Activated T-cell treated with anti-CD3 and anti-CD28 coated beads, Interleukin-2, amount 50 U/mL, for 24 hours (primary cell): ENCODE results near the gene CHP2.
"Not testable (repeated sequence)": the region's sequence is repeated elsewhere in the genome, so short reads cannot be mapped to it uniquely, and the experiment has no call there.

Experiments
- DNase-seq: peaks from one replicate; pipeline ENCODE4 v3.0.0-alpha.2; 2020
- H3K27ac Mint-ChIP-seq: 2 replicates; pipeline ENCODE4 v1.8.0; 2020; ENCODE audit warnings: mild to moderate bottlenecking, mixed read lengths
- H3K27me3 Mint-ChIP-seq: 2 replicates; pipeline ENCODE4 v1.8.0; 2020; ENCODE audit warnings: mixed read lengths
- H3K36me3 Mint-ChIP-seq: 2 replicates; pipeline ENCODE4 v1.8.0; 2020; ENCODE audit warnings: low read depth, mixed read lengths
- H3K4me1 Mint-ChIP-seq: 2 replicates; pipeline ENCODE4 v1.8.0; 2020; ENCODE audit warnings: low read depth, mixed read lengths
- H3K4me3 Mint-ChIP-seq: 2 replicates; pipeline ENCODE4 v1.8.0; 2020; ENCODE audit warnings: mild to moderate bottlenecking, moderate library complexity, mixed read lengths
- H3K9me3 Mint-ChIP-seq: 2 replicates; pipeline ENCODE4 v1.8.0; 2020; ENCODE audit warnings: mixed read lengths

The CHP2 gene

DNA sequence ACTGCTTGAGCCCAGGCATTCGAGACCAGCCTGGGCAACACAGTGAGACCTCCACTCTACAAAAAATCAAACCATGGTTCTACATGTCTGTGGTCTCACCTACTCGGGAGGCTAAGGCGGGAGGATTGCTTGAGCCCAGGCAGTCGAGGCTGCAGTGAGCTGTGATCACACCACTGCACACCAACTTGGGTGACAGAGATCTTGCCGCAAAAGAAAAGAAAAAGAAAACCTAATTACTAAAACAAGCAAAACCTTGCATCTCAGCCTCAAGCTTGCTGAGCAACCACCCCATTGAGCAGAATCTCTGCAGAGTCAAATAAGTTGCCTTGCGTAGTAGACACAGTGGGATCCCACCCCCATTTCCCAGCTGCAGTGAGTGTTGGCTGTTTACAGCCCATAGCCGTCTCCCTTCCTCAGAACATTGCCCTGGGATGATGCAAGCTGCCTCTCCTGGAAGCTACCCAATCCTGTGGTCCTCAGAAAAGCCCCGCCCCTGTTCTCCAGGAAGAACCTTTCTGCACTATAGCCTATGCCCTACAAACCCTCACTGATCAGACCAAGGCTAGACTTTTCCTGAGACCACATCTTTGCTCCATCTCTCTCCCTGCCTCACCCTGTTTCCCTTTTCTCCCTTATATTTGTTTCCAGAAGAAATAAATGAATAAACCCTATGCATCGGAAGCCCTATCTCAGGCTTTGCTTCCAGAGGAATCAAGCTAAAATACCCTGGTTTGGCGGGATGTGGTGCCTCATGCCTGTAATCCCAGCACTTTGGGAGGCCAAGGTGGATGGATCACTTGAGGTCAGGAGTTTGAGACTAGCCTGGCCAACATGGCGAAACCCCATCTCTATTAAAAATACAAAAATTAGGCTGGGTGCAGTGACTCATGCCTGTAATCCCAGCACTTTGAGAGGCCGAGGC lies 25.1 kb upstream of the CHP2 start:
- peaks cover 10% of the 10 kb centered on the region for H3K27me3 Mint-ChIP-seq
- no peaks in the 10 kb centered on the region for H3K36me3 Mint-ChIP-seq
- peaks cover 4% of the 10 kb centered on the region for H3K4me1 Mint-ChIP-seq
- no peak overlapping the region for H3K27ac Mint-ChIP-seq
- no peak for DNase-seq
- H3K4me3 Mint-ChIP-seq, result no peak overlapping the region
- no peaks in the 10 kb centered on the region for H3K9me3 Mint-ChIP-seq

DNA sequence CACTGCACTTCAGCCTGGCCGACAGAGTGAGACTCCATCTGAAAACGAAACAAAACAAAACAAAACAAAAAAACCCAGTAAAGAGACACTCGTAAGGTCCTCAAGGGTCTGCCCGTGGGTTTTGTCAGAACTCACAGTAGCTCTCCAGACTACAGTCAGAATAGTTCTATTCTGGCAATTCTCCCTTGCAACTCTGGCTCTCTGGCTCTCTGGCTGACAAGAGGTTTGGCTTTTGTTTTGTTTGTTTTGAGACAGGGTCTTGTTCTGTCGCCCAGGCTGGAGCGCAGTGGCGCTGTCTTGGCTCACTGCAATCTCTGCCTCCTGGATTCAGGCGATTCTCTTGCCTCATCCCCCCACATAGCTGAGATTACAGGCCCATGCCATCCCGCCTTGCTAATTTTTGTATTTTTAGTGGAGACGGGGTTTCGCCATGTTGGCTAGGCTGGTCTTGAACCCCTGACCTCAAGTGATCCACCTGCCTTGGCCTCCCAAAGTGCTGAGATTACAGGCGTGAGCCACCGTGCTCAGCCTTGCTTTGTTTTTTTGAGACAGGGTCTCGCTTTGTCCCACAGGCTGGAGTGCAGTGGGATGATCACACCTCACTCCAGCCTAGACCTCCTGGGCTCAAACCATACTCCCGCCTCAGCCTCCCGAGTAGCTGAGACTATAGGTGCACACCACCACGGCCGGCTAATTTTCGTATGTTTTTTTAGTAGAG lies 20.5 kb upstream of the CHP2 start:
- Mint-ChIP-seq H3K4me1 (peaks cover 2% of the 10 kb centered on the region), H3K36me3 (no peaks in the 10 kb centered on the region)

GRCh38 chr16:23737423-23738028 lies 17.3 kb upstream of the CHP2 start:
- H3K27me3 Mint-ChIP-seq, H3K9me3 Mint-ChIP-seq, H3K4me3 Mint-ChIP-seq, DNase-seq, H3K4me1 Mint-ChIP-seq, H3K36me3 Mint-ChIP-seq, H3K27ac Mint-ChIP-seq: not testable (repeated sequence)

More for the DNA sequence above, 20.5 kb upstream of the CHP2 start:
- H3K27me3 Mint-ChIP-seq, result peaks cover 6% of the 10 kb centered on the region
- no peak overlapping the region for H3K4me3 Mint-ChIP-seq
- H3K27ac Mint-ChIP-seq, result no peak overlapping the region
- H3K9me3 Mint-ChIP-seq, result no peaks in the 10 kb centered on the region
- DNase-seq, result no peak

DNA sequence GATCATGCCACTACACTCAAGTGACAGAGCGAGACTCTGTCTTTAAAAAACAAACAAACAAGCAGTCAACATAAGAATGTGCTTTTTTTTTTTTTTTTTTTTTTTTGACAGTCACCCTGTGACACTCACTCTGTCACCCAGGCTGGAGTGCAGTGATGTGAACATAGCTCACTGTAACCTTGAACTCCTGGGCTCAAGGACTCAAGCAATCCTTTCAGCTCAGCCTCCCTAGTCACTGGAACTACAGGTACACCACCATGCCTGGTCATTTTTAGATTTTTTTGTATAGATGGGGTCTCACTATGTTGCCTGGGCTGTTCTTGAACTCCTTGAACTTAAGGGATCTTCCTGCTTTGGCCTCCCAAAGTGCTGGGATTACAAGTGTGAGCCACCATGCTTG lies 15.3 kb upstream of the CHP2 start:
- Mint-ChIP-seq H3K27me3 (peaks cover 17% of the 10 kb centered on the region), H3K9me3 (no peaks in the 10 kb centered on the region), H3K27ac (no peak overlapping the region), H3K4me3 (no peak overlapping the region), H3K4me1 (peaks cover 2% of the 10 kb centered on the region), H3K36me3 (no peaks in the 10 kb centered on the region)
- no peak for DNase-seq

DNA sequence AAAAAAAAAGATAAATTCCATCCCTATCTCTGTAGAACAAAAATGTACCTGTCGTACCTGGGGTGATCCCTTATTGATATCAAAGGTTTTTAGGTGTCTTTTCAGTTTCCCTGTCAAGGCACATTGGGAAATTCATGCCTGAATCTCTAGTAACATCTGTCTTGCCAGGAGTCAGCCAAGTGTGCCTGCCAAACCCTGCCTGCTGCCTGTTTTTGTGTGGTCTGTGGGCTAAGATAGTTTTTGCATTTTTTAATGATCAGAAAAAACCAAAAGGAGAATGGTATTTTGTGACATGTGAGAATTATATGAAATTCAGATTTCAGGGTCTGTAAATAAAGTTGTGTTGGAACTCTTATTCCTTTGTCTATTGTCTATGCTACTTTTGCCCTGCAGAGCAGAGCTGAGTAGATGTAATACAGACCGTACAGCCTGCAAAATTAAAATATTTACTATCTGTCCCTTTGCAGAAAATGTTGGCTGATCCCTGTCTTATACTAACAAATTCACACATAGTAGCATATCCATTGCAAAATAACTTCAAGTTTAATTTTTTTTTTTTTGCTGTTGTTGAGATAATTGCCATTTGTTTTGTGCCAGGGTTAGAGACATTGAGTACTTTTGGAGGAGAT lies 13.0 kb upstream of the CHP2 start:
- Mint-ChIP-seq H3K9me3 (peaks cover 4% of the 10 kb centered on the region), H3K4me1 (no peaks in the 10 kb centered on the region), H3K4me3 (no peak overlapping the region), H3K27me3 (peaks cover 23% of the 10 kb centered on the region), H3K27ac (no peak overlapping the region), H3K36me3 (no peaks in the 10 kb centered on the region)
- DNase-seq, result no peak

DNA sequence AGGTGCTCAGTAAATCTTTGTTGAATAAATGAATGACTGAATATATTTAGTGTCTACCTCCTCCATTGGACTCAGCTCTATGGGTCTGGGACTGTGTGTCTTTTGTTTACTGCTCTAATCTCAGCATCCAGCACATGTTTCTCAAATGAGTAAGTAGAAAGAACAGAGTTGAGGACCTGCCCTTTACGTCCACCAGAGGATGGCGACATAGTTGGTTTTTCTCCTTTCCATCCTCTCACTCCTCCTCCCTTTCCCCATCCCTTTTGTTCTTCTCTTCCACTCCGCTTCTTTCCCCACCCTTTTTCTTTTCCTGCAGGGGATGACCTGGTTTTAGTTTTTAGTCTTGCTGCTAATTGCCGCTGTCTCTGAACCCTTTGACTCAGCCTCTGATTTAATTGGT lies 12.1 kb upstream of the CHP2 start:
- Mint-ChIP-seq H3K27ac (no peak overlapping the region), H3K27me3 (peaks cover 23% of the 10 kb centered on the region), H3K4me1 (no peaks in the 10 kb centered on the region), H3K36me3 (no peaks in the 10 kb centered on the region), H3K4me3 (no peak overlapping the region), H3K9me3 (peaks cover 4% of the 10 kb centered on the region)
- DNase-seq, result no peak

- peaks cover 4% of the 10 kb centered on the region for H3K9me3 Mint-ChIP-seq
- no peak overlapping the region for H3K4me3 Mint-ChIP-seq
- peaks cover 23% of the 10 kb centered on the region for H3K27me3 Mint-ChIP-seq
Measured at GRCh38 chr16:23745263-23745662, 9.6 kb upstream of the CHP2 start.

GRCh38 chr16:23748630-23749029 lies 6.2 kb upstream of the CHP2 start:
- Mint-ChIP-seq H3K4me3 (no peak overlapping the region), H3K36me3 (no peaks in the 10 kb centered on the region), H3K27ac (no peak overlapping the region), H3K9me3 (peaks cover 4% of the 10 kb centered on the region), H3K4me1 (no peaks in the 10 kb centered on the region), H3K27me3 (peaks cover 36% of the 10 kb centered on the region)
- no peak for DNase-seq

More at GRCh38 chr16:23745263-23745662, 9.6 kb upstream of the CHP2 start:
- Mint-ChIP-seq H3K4me1 (no peaks in the 10 kb centered on the region), H3K27ac (no peak overlapping the region), H3K36me3 (no peaks in the 10 kb centered on the region)
- DNase-seq, result no peak

GRCh38 chr16:23751053-23751452 lies 3.8 kb upstream of the CHP2 start:
- H3K4me1 Mint-ChIP-seq, DNase-seq, H3K9me3 Mint-ChIP-seq, H3K36me3 Mint-ChIP-seq, H3K4me3 Mint-ChIP-seq, H3K27ac Mint-ChIP-seq: not testable (repeated sequence)
- H3K27me3 Mint-ChIP-seq, result peaks cover 46% of the 10 kb centered on the region

DNA sequence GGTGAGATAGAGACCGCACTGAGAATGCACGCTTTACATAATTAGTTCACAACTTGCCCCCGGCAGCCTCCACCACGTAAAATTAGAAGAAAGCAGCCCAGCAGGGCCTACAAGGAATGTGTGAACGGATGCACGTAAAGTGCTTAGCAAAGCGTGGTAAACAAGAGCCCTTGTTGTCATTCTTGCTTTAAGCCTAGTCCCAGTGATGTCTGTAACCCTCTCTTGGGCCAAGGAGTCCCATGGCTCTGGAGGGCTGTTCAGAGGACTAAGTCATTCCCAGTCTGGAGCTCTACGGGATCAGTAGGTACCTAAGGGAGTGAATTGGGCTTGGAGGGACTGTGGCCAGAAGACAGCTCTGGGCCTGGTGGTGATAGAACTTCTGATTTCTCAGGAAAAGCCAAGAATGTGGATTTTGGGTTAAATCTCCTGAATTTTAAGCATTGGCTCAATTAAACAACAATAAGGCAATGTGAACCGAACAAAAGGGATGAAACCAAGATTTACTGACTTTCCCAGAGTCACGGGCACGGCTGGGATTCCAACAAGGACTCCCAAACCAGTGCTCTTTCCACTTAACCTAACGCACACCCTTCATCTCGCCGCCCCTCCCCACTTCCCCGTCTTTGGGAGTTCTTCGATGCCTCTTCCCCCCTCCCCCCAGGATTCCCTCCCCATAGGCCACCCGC lies 775 bp upstream of the CHP2 start:
- H3K36me3 Mint-ChIP-seq, result no peaks in the 10 kb centered on the region
- H3K27me3 Mint-ChIP-seq, result peaks cover 72% of the 10 kb centered on the region
- DNase-seq, result no peak
- H3K4me1 Mint-ChIP-seq, result peaks cover 7% of the 10 kb centered on the region
- no peak overlapping the region for H3K4me3 Mint-ChIP-seq
- no peaks in the 10 kb centered on the region for H3K9me3 Mint-ChIP-seq
- H3K27ac Mint-ChIP-seq, result no peak overlapping the region

GRCh38 chr16:23755484-23755809 lies 621 bp downstream of the CHP2 start:
- H3K27me3 Mint-ChIP-seq, result peaks cover 79% of the 10 kb centered on the region
- no peak overlapping the region for H3K27ac Mint-ChIP-seq
- no peak for DNase-seq
- no peaks in the 10 kb centered on the region for H3K9me3 Mint-ChIP-seq
- no peak overlapping the region for H3K4me3 Mint-ChIP-seq
- peaks cover 7% of the 10 kb centered on the region for H3K4me1 Mint-ChIP-seq
- no peaks in the 10 kb centered on the region for H3K36me3 Mint-ChIP-seq

- Mint-ChIP-seq H3K27ac (no peak overlapping the region), H3K4me3 (no peak overlapping the region), H3K9me3 (no peaks in the 10 kb centered on the region), H3K27me3 (peaks cover 74% of the 10 kb centered on the region), H3K36me3 (no peaks in the 10 kb centered on the region), H3K4me1 (peaks cover 7% of the 10 kb centered on the region)
- no peak for DNase-seq
Measured at GRCh38 chr16:23757116-23757515, 2.3 kb downstream of the CHP2 start.

DNA sequence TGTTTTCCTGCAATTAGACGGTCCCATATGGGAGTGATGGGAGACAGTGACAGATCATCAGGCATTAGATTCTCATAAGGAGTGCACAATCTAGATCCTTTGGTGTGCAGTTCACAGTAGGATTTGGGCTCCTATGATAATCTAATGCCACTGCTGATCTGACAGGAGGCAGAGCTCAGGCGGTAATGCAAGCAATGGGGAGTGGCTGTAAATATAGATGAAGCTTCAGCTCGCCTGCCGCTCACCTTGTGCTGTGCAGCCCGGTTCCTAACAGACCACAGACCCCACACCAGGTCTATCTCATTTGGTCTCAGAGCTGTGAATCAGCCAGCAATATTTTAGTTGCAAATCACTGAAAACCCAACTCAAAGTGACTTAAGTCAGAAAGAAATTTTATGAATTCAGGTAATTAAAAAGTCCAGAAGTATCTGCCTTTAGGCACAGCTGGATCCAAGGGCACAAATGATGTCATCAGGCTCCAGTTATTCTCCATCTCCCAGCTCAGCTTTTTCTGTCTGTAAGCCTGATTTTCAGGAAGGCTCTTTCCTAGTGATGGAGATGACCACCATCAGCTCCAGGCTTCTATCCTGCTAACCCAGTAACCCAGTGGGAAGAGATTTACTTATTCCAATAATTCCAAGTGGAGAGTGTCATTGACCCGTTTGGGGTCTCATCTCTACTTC lies 3.3 kb downstream of the CHP2 start:
- H3K4me1 Mint-ChIP-seq, result peaks cover 7% of the 10 kb centered on the region
- DNase-seq, result no peak
- no peak overlapping the region for H3K4me3 Mint-ChIP-seq
- H3K36me3 Mint-ChIP-seq, result no peaks in the 10 kb centered on the region
- no peaks in the 10 kb centered on the region for H3K9me3 Mint-ChIP-seq
- H3K27ac Mint-ChIP-seq, result no peak overlapping the region
- peaks cover 71% of the 10 kb centered on the region for H3K27me3 Mint-ChIP-seq

- DNase-seq, result no peak
- no peak overlapping the region for H3K4me3 Mint-ChIP-seq
- H3K4me1 Mint-ChIP-seq, result no peaks in the 10 kb centered on the region
- H3K36me3 Mint-ChIP-seq, result no peaks in the 10 kb centered on the region
- peaks cover 2% of the 10 kb centered on the region for H3K9me3 Mint-ChIP-seq
- H3K27ac Mint-ChIP-seq, result no peak overlapping the region
- peaks cover 17% of the 10 kb centered on the region for H3K27me3 Mint-ChIP-seq
Measured at GRCh38 chr16:23765933-23766332, 11.1 kb downstream of the CHP2 start.
